Body of pancreas (tissue), 4 donors: ENCODE data around the gene MEGF10. TPM values are rescaled to one million over a fixed set of nuclear protein-coding genes. Genes with fewer than 3 reads are reported as not detected.

Experiments
- ATAC-seq: fragments of 150-250 bp; one replicate; pipeline ENCODE4 v1.9.1; 2016
- DNase-seq, 4 donors: peaks; one replicate each; pipeline ENCODE4 v3.0.0-alpha.2; 2019
- H3K27ac ChIP-seq, 4 donors: fragments of 200-600 bp; sonication (generic); 1 replicate in 3 of 4; 2 replicates in 1 of 4; pipeline versions ENCODE4 v1.5.1 to v1.6.1; 2016 to 2019; ENCODE audit warnings: mild to moderate bottlenecking in 1 of 4, mixed read lengths in 1 of 4, moderate library complexity in 1 of 4
- H3K27me3 ChIP-seq, 2 donors: fragments of 200-600 bp; sonication (generic); one replicate each; pipeline ENCODE4 v1.6.0; 2016; ENCODE audit warnings: mild to moderate bottlenecking in 1 of 2
- H3K36me3 ChIP-seq, 2 donors: fragments of 200-600 bp; sonication (generic); replicated peaks in 1 of 2; 2 replicates each; pipeline ENCODE4 v1.5.1; 2016; ENCODE audit warnings: low read depth in 2 of 2; ENCODE audit not compliant: insufficient read depth in 1 of 2
- H3K4me1 ChIP-seq: fragments of 200-600 bp; sonication (generic); one replicate; pipeline ENCODE4 v1.6.0; 2016
- H3K4me3 ChIP-seq, 2 donors: fragments of 200-600 bp; sonication (generic); 1 replicate in 1 of 2; 2 replicates in 1 of 2; pipeline ENCODE4 v1.5.1; 2016 to 2019
- H3K9me3 ChIP-seq, 3 donors: fragments of 200-600 bp; sonication (generic); 1 replicate in 2 of 3; 2 replicates in 1 of 3; pipeline ENCODE4 v1.5.1; 2016
- CTCF ChIP-seq, 7 experiments: fragments of 450-650 bp in 4 of 7; fragments of 200-600 bp in 3 of 7; sonication (generic) in 3 of 7; IDR thresholded peaks; one replicate each; pipeline ENCODE4 v1.5.1; 2016 to 2019; ENCODE audit warnings: antibody characterized with exemption in 7 of 7
- POLR2A ChIP-seq, 3 donors: fragments of 450-650 bp; IDR thresholded peaks; one replicate each; pipeline ENCODE4 v1.6.1; 2016; ENCODE audit warnings: antibody characterized with exemption in 3 of 3, mild to moderate bottlenecking in 2 of 3
- WGBS, 2 donors: methylation state at CpG; one replicate each; pipeline ENCODE4 v1.1.5; 2017; 5-methylcytosine and 5-hydroxymethylcytosine counted together
- intact Hi-C: fragments of 100-400 bp; cut with DNase I; formaldehyde crosslinking; loops from one replicate; pipeline ENCODE4 v1.15.1; 2023
- total RNA-seq, 2 donors: library from RNA; depleted of rRNA; stranded (reverse); fragments of >200 nt; gene quantifications; one replicate each; pipeline ENCODE4 v1.1.0, GENCODE V29; 2016

Gene MEGF10
- total RNA-seq, 2 donors from 2014 or later, result under 0.01 TPM; not detected in 1

- H3K36me3 ChIP-seq, result no peaks in the 10 kb centered on the region
- WGBS, 2 donors, result 80 to 86% methylated on average over 15 of the region's 15 CpGs
- no peak overlapping the region for H3K4me3 ChIP-seq
Observed at GRCh38 chr5:127409921-127410675, 119.5 kb downstream of the MEGF10 start.

GRCh38 chr5:127410959-127411358 is 120.4 kb downstream of the MEGF10 start:
- no peaks in the 10 kb centered on the region for H3K9me3 ChIP-seq
- H3K27me3 ChIP-seq, result no peaks in the 10 kb centered on the region
- H3K4me3 ChIP-seq, result no peak overlapping the region
- H3K36me3 ChIP-seq, result no peaks in the 10 kb centered on the region
- H3K4me1 ChIP-seq, result no peaks in the 10 kb centered on the region
- TF ChIP-seq CTCF (IDR thresholded peaks at IDR 0.05), result no peak
- TF ChIP-seq POLR2A (IDR thresholded peaks at IDR 0.05), result no peak
- ATAC-seq (no peak), DNase-seq (no peak)
- 58 to 61% methylated on average over 4 of the region's 4 CpGs for WGBS, 2 donors
- intact Hi-C loops, result no loop called here
- H3K27ac ChIP-seq, result no peak overlapping the region

More at GRCh38 chr5:127409921-127410675, 119.5 kb downstream of the MEGF10 start:
- Histone ChIP-seq H3K9me3 (no peaks in the 10 kb centered on the region), H3K27ac (no peak overlapping the region), H3K4me1 (no peaks in the 10 kb centered on the region), H3K27me3 (no peaks in the 10 kb centered on the region)
- DNase-seq, result no peak
- TF ChIP-seq POLR2A (IDR thresholded peaks at IDR 0.05), result no peak
- no peak for TF ChIP-seq CTCF (IDR thresholded peaks at IDR 0.05)
- ATAC-seq, result no peak
- intact Hi-C loops, result no loop called here

GRCh38 chr5:127411381-127411780 is 120.8 kb downstream of the MEGF10 start:
- intact Hi-C loops, result no loop called here
- Histone ChIP-seq H3K4me3 (no peak overlapping the region), H3K4me1 (no peaks in the 10 kb centered on the region), H3K27ac (no peak overlapping the region), H3K36me3 (no peaks in the 10 kb centered on the region), H3K9me3 (no peaks in the 10 kb centered on the region), H3K27me3 (no peaks in the 10 kb centered on the region)
- DNase-seq (no peak), ATAC-seq (no peak)
- WGBS, 2 donors, result 91 to 92% methylated on average over 5 of the region's 5 CpGs
- TF ChIP-seq CTCF (IDR thresholded peaks at IDR 0.05), result no peak
- TF ChIP-seq POLR2A (IDR thresholded peaks at IDR 0.05), result no peak

- no peak for ATAC-seq
- WGBS, 2 donors, result 87 to 91% methylated on average over 3 of the region's 3 CpGs
- Histone ChIP-seq H3K36me3 (no peaks in the 10 kb centered on the region), H3K27me3 (no peaks in the 10 kb centered on the region), H3K4me1 (no peaks in the 10 kb centered on the region), H3K27ac (no peak overlapping the region), H3K9me3 (no peaks in the 10 kb centered on the region), H3K4me3 (no peak overlapping the region)
- intact Hi-C loops, result no loop called here
- TF ChIP-seq POLR2A (IDR thresholded peaks at IDR 0.05) (no peak), CTCF (IDR thresholded peaks at IDR 0.05) (no peak)
- no peak for DNase-seq
Observed at GRCh38 chr5:127412698-127413097, 122.1 kb downstream of the MEGF10 start.

- H3K36me3 ChIP-seq, result no peaks in the 10 kb centered on the region
- H3K27me3 ChIP-seq, result no peaks in the 10 kb centered on the region
- no peak for TF ChIP-seq CTCF (IDR thresholded peaks at IDR 0.05)
- TF ChIP-seq POLR2A (IDR thresholded peaks at IDR 0.05), result no peak
- intact Hi-C loops, result no loop called here
- DNase-seq (no peak), ATAC-seq (no peak)
- H3K4me1 ChIP-seq, result no peaks in the 10 kb centered on the region
- H3K4me3 ChIP-seq, result no peak overlapping the region
- no peaks in the 10 kb centered on the region for H3K9me3 ChIP-seq
- WGBS, 2 donors, result 66 to 76% methylated on average over 2 of the region's 2 CpGs
- H3K27ac ChIP-seq, result no peak overlapping the region
Observed at GRCh38 chr5:127415034-127415433, 124.4 kb downstream of the MEGF10 start.
